ENCODE results near the gene FAM83F. TPM values are rescaled to one million over a fixed set of nuclear protein-coding genes. Genes with fewer than 3 reads are reported as not detected.

FAM83F gene
- total RNA-seq, 1 donor from 2014 or later: 1.4 TPM

GRCh38 chr22:39960791-39961746 is 33.7 kb upstream of the FAM83F start:
- TF ChIP-seq CTCF (IDR thresholded peaks at IDR 0.05): no peak
- DNase-seq: no peak
- Histone ChIP-seq H3K27me3 (ENCODE audit: low read depth) (peaks cover 15% of the 10 kb centered on the region), H3K27ac (no peak overlapping the region), H3K9me3 (no peaks in the 10 kb centered on the region), H3K36me3 (no peaks in the 10 kb centered on the region), H3K4me3 (no peak overlapping the region), H3K4me1 (peaks cover 11% of the 10 kb centered on the region)
- intact Hi-C loops (cut with DNase I): no loop called here
- peak; percentile 85 to 91 for ATAC-seq

- intact Hi-C loops (cut with DNase I): no loop called here
- no peak for ATAC-seq
- no peak overlapping the region for H3K27ac ChIP-seq
- H3K4me1 ChIP-seq: peaks cover 8% of the 10 kb centered on the region
- no peaks in the 10 kb centered on the region for H3K9me3 ChIP-seq
- H3K4me3 ChIP-seq: no peak overlapping the region
- no peaks in the 10 kb centered on the region for H3K36me3 ChIP-seq
- no peak for TF ChIP-seq CTCF (IDR thresholded peaks at IDR 0.05)
- no peak for DNase-seq
- H3K27me3 ChIP-seq (ENCODE audit: low read depth): peaks cover 15% of the 10 kb centered on the region
Observed at GRCh38 chr22:39962071-39962470, 32.7 kb upstream of the FAM83F start.

GRCh38 chr22:39965748-39966147 is 29.0 kb upstream of the FAM83F start:
- H3K4me3 ChIP-seq: no peak overlapping the region
- TF ChIP-seq CTCF (IDR thresholded peaks at IDR 0.05): no peak
- DNase-seq (no peak), ATAC-seq (no peak)
- peaks cover 5% of the 10 kb centered on the region for H3K27me3 ChIP-seq (ENCODE audit: low read depth)
- no peaks in the 10 kb centered on the region for H3K4me1 ChIP-seq
- intact Hi-C loops (cut with DNase I): no loop called here
- no peaks in the 10 kb centered on the region for H3K9me3 ChIP-seq
- no peak overlapping the region for H3K27ac ChIP-seq
- H3K36me3 ChIP-seq: no peaks in the 10 kb centered on the region

GRCh38 chr22:39966470-39966869 is 28.3 kb upstream of the FAM83F start:
- ATAC-seq (no peak), DNase-seq (no peak)
- no peaks in the 10 kb centered on the region for H3K4me1 ChIP-seq
- no peak for TF ChIP-seq CTCF (IDR thresholded peaks at IDR 0.05)
- no peaks in the 10 kb centered on the region for H3K36me3 ChIP-seq
- H3K27me3 ChIP-seq (ENCODE audit: low read depth): peaks cover 10% of the 10 kb centered on the region
- no peak overlapping the region for H3K27ac ChIP-seq
- H3K4me3 ChIP-seq: no peak overlapping the region
- intact Hi-C loops (cut with DNase I): no loop called here
- H3K9me3 ChIP-seq: no peaks in the 10 kb centered on the region

- no peaks in the 10 kb centered on the region for H3K9me3 ChIP-seq
- no peak overlapping the region for H3K4me3 ChIP-seq
- TF ChIP-seq CTCF (IDR thresholded peaks at IDR 0.05): no peak
- no peaks in the 10 kb centered on the region for H3K36me3 ChIP-seq
- intact Hi-C loops (cut with DNase I): no loop called here
- no peaks in the 10 kb centered on the region for H3K4me1 ChIP-seq
- no peak overlapping the region for H3K27ac ChIP-seq
- no peak for ATAC-seq
- H3K27me3 ChIP-seq (ENCODE audit: low read depth): peaks cover 16% of the 10 kb centered on the region
- no peak for DNase-seq
Observed at GRCh38 chr22:39967103-39967829, 27.5 kb upstream of the FAM83F start.
